H1 (cell line): Measurements from ENCODE around the gene RBP5. TPM values are rescaled to one million over a fixed set of nuclear protein-coding genes. Genes with fewer than 3 reads are reported as not detected.

Experiments used
- CHD7 ChIP-seq: fragments of 300-600 bp; sonication (generic); IDR thresholded peaks from 2 replicates; pipeline ENCODE4 v1.7.1; 2012; ENCODE audit warnings: low read length, moderate library complexity, mild to moderate bottlenecking, inconsistent platforms; ENCODE audit not compliant: insufficient replicate concordance
- EGR1 ChIP-seq: IDR thresholded peaks from 2 replicates; pipeline ENCODE4 v1.6.1; 2011; ENCODE audit warnings: low read depth, low read length, borderline replicate concordance
- NRF1 ChIP-seq: IDR thresholded peaks from 2 replicates; pipeline ENCODE4 v1.6.1; 2011; ENCODE audit warnings: mild to moderate bottlenecking, low read depth, low read length, improper control_type of control experiment
- POLR2AphosphoS5 ChIP-seq: IDR thresholded peaks from 2 replicates; pipeline ENCODE4 v1.6.1; 2011; ENCODE audit warnings: low read depth, low read length
- SIRT6 ChIP-seq: IDR thresholded peaks from one replicate; pipeline ENCODE4 v1.7.1; 2012; ENCODE audit warnings: low read length, inconsistent platforms
- SRF ChIP-seq: IDR thresholded peaks from 2 replicates; pipeline ENCODE4 v1.6.1; 2011; ENCODE audit warnings: mild to moderate bottlenecking, low read depth, low read length, moderate library complexity
- SUZ12 ChIP-seq: fragments of 200-600 bp; sonication (generic); IDR thresholded peaks from 2 replicates; pipeline ENCODE4 v1.6.1; 2012; ENCODE audit warnings: mild to moderate bottlenecking, inconsistent platforms, low read length, moderate library complexity, mixed read lengths
- polyA plus RNA-seq, 7 experiments: library from polyadenylated mRNA; depleted of rRNA in 3 of 7; stranded (reverse) in 5 of 7; unstranded in 2 of 7; fragments of >200 nt in 5 of 7; fragments of 200-250 nt in 2 of 7; gene quantifications; 1 replicate in 5 of 7; 2 replicates in 1 of 7; 4 replicates in 1 of 7; pipeline versions ENCODE4 v1.2.1 to v1.2.3, GENCODE V29; 2011 to 2013; ENCODE audit warnings: missing spikeins in 2 of 7, mixed read lengths in 2 of 7
- total RNA-seq: library from RNA; stranded (reverse); fragmentation: NEBNext Ultra II Directional; extraction: Animal tissue kit (Norgen Biotek cat#: 25700); gene quantifications from 2 replicates; pipeline ENCODE4 v1.2.1, GENCODE V29; 2021

RBP5 gene
- total and polyA plus RNA-seq, 2 of the 8 experiments (the other 6 are each of a cell fraction or from before 2014, with no cell fraction given): 1.2 to 1.9 TPM

DNA sequence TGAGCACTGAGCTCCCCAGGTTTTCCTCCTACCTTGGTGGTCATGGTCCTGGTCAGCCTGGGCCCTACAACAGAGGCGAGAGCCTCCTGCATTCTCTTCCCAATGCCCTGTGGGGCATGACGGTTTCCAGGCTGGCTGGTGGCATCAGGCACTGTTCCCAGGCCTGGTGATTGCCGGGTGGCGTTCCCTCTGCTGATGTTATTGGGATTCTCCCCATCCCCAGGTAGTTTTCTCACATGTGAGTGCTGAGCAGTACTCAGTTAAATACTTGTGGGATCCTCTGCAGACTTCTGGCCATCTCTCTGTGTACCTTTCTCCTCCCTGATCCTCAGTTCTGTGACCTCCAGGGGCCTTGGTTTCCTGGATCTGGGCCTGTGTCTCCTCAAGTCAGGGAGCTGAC is 52.2 kb downstream of the RBP5 start (continued):
- TF ChIP-seq CHD7: no peak
- no peak for TF ChIP-seq SUZ12
- no peak for TF ChIP-seq NRF1
- no peak for TF ChIP-seq SRF
- TF ChIP-seq SIRT6: no peak
- TF ChIP-seq POLR2AphosphoS5: no peak
- TF ChIP-seq EGR1: no peak
